HG03571 (cell line): Measurements from ENCODE around the gene ITPR1.

Experiments used
- ATAC-seq: cut with Tn5 transposase; IDR thresholded peaks from one replicate; pipeline ENCODE4 v1.9.1; 2021; ENCODE audit not compliant: unreplicated experiment

Gene ITPR1

GRCh38 chr3:4564928-4565586 lies 71.9 kb downstream of the ITPR1 start:
- ATAC-seq, result no peak

- no peak for ATAC-seq
Observed at GRCh38 chr3:4565809-4566501, 72.8 kb downstream of the ITPR1 start.

GRCh38 chr3:4568841-4569240 lies 75.7 kb downstream of the ITPR1 start:
- no peak for ATAC-seq

GRCh38 chr3:4570840-4571621 lies 77.9 kb downstream of the ITPR1 start:
- ATAC-seq, result peak; percentile 59

- no peak for ATAC-seq
Observed at GRCh38 chr3:4571690-4572334, 78.7 kb downstream of the ITPR1 start.

GRCh38 chr3:4573153-4573552 lies 80.0 kb downstream of the ITPR1 start:
- ATAC-seq, result no peak

GRCh38 chr3:4574426-4574965 lies 81.3 kb downstream of the ITPR1 start:
- ATAC-seq, result no peak

GRCh38 chr3:4575381-4575780 lies 82.2 kb downstream of the ITPR1 start:
- ATAC-seq, result no peak

- ATAC-seq, result no peak
Observed at GRCh38 chr3:4577721-4578120, 84.6 kb downstream of the ITPR1 start.

- ATAC-seq, result no peak
Observed at GRCh38 chr3:4580346-4581123, 87.4 kb downstream of the ITPR1 start.

- ATAC-seq, result no peak
Observed at GRCh38 chr3:4581124-4581424, 87.9 kb downstream of the ITPR1 start.

- ATAC-seq, result no peak
Observed at GRCh38 chr3:4581498-4581897, 88.3 kb downstream of the ITPR1 start.

- ATAC-seq, result no peak
Observed at GRCh38 chr3:4581920-4582611, 88.9 kb downstream of the ITPR1 start.

- no peak for ATAC-seq
Observed at GRCh38 chr3:4582624-4583023, 89.5 kb downstream of the ITPR1 start.

- ATAC-seq, result no peak
Observed at GRCh38 chr3:4583416-4583815, 90.3 kb downstream of the ITPR1 start.

GRCh38 chr3:4584456-4585249 lies 91.5 kb downstream of the ITPR1 start:
- peak; percentile 44 for ATAC-seq

GRCh38 chr3:4586381-4586780 lies 93.2 kb downstream of the ITPR1 start:
- ATAC-seq, result no peak

GRCh38 chr3:4587061-4587837 lies 94.1 kb downstream of the ITPR1 start:
- ATAC-seq, result no peak

GRCh38 chr3:4587838-4588105 lies 94.6 kb downstream of the ITPR1 start:
- ATAC-seq, result no peak
